Small intestine (tissue), 7 donors: ENCODE results near the gene RTN4RL1. TPM values are rescaled to one million over a fixed set of nuclear protein-coding genes. Genes with fewer than 3 reads are reported as not detected.

Experiments
- DNase-seq, 2 donors: peaks; one replicate each; pipeline versions ENCODE4 v3.0.0 to v3.0.0-alpha.2; 2013
- FAIRE-seq: peaks from 2 replicates; lab custom pipeline; 2012; peaks lifted over from hg19 to GRCh38; lab: Jason Lieb, UNC
- H3K27ac ChIP-seq, 3 donors: one replicate each; pipeline ENCODE4 v1.5.1; 2013; ENCODE audit warnings: low read length in 2 of 3, mild to moderate bottlenecking in 2 of 3, control low read depth in 1 of 3, inconsistent platforms in 1 of 3, low read depth in 1 of 3, moderate library complexity in 1 of 3
- H3K27me3 ChIP-seq, 3 donors: one replicate each; pipeline ENCODE4 v1.6.1; 2013; ENCODE audit warnings: low read length in 3 of 3, inconsistent platforms in 1 of 3; ENCODE audit not compliant: control insufficient read depth in 3 of 3, insufficient read depth in 3 of 3
- H3K36me3 ChIP-seq, 3 donors: one replicate each; pipeline ENCODE4 v1.6.1; 2013; ENCODE audit warnings: low read length in 3 of 3, inconsistent platforms in 1 of 3, low read depth in 1 of 3, mild to moderate bottlenecking in 1 of 3, moderate library complexity in 1 of 3; ENCODE audit not compliant: control insufficient read depth in 3 of 3, insufficient read depth in 2 of 3
- H3K4me1 ChIP-seq, 3 donors: one replicate each; pipeline ENCODE4 v1.6.1; 2013; ENCODE audit warnings: low read length in 2 of 3, inconsistent platforms in 1 of 3, low read depth in 1 of 3, mild to moderate bottlenecking in 1 of 3, moderate library complexity in 1 of 3; ENCODE audit not compliant: control insufficient read depth in 3 of 3, insufficient read depth in 2 of 3
- H3K4me3 ChIP-seq, 3 donors: one replicate each; pipeline ENCODE4 v1.5.1; 2013; ENCODE audit warnings: low read length in 3 of 3, control low read depth in 1 of 3, inconsistent platforms in 1 of 3, low read depth in 1 of 3, mild to moderate bottlenecking in 1 of 3, moderate library complexity in 1 of 3
- H3K9me3 ChIP-seq, 2 donors: one replicate each; pipeline ENCODE4 v1.6.1; 2013; ENCODE audit warnings: low read depth in 1 of 2, low read length in 1 of 2; ENCODE audit not compliant: control insufficient read depth in 2 of 2, insufficient read depth in 1 of 2
- WGBS, 3 donors: extraction: QIAGEN DNeasy Blood & Tissue Kit; methylation state at CpG; one replicate each; pipeline ENCODE4 v1.1.7; 2013; 5-methylcytosine and 5-hydroxymethylcytosine counted together
- polyA plus RNA-seq, 4 donors: library from polyadenylated mRNA; stranded (reverse) in 3 of 4; unstranded in 1 of 4; fragments of 200-250 nt in 3 of 4; fragments of 120-200 nt in 1 of 4; gene quantifications; one replicate each; pipeline versions ENCODE4 v1.2.1 to v1.2.3, GENCODE V29; 2013
- donor health status: healthy with polysubstance abuse.
- donor health status: control.
- donor health status: control.
- donor health status: Bipolar disorder and iron deficiency.
- donor health status: healthy.

Gene RTN4RL1
- polyA plus RNA-seq, 4 donors, result 0.25 to 1.0 TPM; not detected in 2

DNA sequence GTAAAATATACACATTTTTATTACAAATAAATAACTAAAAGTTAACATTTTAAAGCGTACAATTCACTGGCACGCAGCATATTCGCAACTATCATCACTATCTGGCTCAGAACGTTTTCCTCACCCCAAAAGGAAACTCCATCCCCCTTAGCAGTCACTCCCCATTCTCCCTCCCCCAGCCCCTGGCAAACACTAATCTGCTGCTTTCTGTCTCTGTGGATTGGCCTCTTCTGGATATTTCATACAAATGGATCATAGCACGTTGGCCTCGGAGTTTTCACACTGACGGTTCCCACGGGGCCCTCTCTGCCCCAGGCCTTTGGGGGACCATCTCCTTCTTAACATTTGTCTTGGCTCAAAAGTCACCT lies 64.6 kb downstream of the RTN4RL1 start:
- Histone ChIP-seq H3K9me3 (no peaks in the 10 kb centered on the region), H3K36me3 (no peaks in the 10 kb centered on the region), H3K4me3 (no peak overlapping the region), H3K27ac (no peak overlapping the region), H3K4me1 (peaks cover 0 to 5% (median 0%) of the 10 kb centered on the region in 3 donors), H3K27me3 (no peaks in the 10 kb centered on the region)
- WGBS, 3 donors, result 54 to 86% (median 82%) methylated on average over 8 of the region's 8 CpGs
- FAIRE-seq (no peak), DNase-seq (no peak)

DNA sequence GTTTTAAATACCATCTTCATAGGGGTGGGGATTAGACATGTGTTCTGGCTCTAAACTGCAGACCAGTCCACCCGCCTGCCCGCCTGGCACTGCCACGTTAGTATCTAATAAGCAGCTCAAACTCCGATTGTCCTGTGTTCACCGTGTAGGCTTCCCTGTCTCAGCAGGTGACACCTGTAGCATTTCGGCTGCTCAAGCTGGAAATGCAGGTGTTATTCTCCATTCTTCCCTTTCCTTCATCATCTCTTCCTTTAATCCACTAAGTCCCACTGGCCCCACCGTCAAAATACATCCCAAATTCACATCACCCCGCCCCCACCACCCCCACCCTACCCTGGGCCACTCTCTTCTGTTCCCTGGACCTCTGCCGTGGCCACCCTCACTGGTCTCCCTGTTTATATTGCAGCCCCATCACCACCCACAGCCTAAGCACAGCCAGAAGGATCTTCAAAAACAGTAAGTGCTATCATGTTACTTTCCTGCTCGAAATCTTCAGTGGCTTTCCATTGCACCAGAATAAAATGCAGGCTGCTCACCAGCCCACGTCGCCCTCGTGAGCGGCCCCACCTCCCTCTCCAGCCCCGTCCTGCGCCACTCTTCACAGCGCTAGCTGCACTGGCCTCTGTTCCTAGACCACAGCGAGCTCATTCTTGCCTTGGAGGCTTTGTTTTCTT lies 65.1 kb downstream of the RTN4RL1 start:
- 71 to 87% (median 82%) methylated on average over 18 of the region's 18 CpGs for WGBS, 3 donors
- DNase-seq (no peak), FAIRE-seq (no peak)
- no peaks in the 10 kb centered on the region for H3K9me3 ChIP-seq
- H3K4me3 ChIP-seq, result no peak overlapping the region
- H3K4me1 ChIP-seq, result peaks cover 0 to 5% (median 0%) of the 10 kb centered on the region in 3 donors
- H3K27me3 ChIP-seq, result no peaks in the 10 kb centered on the region
- H3K27ac ChIP-seq, result no peak overlapping the region
- H3K36me3 ChIP-seq, result no peaks in the 10 kb centered on the region

DNA sequence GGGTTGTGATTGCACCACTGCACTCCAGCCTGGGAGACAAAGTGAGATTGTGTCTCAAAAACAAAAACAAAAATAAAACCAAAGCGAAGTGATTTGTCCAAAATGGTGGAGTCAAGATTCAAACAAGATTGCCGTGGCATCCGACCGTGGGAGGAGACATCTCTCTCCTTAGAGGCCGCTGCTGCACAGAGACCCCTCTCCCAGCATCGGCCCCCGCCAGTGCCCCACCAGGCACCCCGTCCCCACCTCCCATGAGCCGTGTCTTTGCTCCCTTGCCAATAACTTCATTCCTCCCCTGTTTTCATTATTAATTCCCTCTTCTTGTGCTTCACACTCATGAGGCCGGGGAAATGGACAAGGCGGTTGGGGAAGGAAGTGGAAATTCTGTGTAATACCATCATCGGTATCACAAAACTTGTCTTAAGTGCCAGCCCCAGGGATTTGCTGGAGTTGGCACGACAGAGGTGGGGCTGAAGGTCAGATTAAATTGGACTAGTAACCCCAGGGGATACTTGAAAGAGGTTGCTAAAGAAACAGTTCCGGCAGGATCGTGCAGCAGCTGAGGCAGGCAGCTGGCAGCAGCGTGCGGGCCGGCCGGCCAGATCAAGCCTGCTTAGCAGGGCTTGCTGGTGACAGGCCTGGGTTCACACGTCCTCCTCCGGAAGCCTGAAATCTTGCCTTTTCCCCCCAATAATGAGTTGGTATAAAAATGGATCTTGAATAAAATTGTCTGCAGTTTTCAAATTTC lies 66.8 kb downstream of the RTN4RL1 start:
- Histone ChIP-seq H3K9me3 (no peaks in the 10 kb centered on the region), H3K36me3 (no peaks in the 10 kb centered on the region), H3K27ac (no peak overlapping the region), H3K4me1 (peaks cover 0 to 5% (median 0%) of the 10 kb centered on the region in 3 donors), H3K4me3 (no peak overlapping the region), H3K27me3 (no peaks in the 10 kb centered on the region)
- FAIRE-seq (no peak), DNase-seq (peak in 1 of 2 donors; percentile 40)
- 39 to 63% (median 57%) methylated on average over 21 of the region's 21 CpGs for WGBS, 3 donors

DNA sequence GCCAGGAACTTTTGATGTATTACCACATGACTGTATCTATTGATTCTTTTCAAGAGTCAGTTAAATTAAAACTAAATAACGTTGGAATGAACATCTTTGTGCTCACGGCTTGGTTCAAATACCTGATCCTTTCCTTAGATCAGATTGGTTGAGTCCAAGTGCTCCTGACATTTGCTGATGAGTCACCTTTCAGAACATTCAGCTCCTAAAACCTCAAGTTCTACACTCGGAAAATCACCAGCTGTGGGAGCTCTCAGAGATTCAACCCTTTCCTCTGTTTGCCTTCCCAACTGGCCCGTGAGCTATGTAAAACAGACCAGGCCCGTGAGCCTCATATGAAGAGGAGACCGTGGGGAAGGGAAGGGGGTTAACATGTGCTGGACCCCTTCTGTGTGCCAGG lies 68.1 kb downstream of the RTN4RL1 start:
- no peaks in the 10 kb centered on the region for H3K27me3 ChIP-seq
- no peaks in the 10 kb centered on the region for H3K9me3 ChIP-seq
- H3K4me3 ChIP-seq, result no peak overlapping the region
- DNase-seq (no peak), FAIRE-seq (no peak)
- H3K4me1 ChIP-seq, result peaks cover 0 to 5% (median 0%) of the 10 kb centered on the region in 3 donors
- no peak overlapping the region for H3K27ac ChIP-seq
- WGBS, 3 donors, result 70 to 83% (median 75%) methylated on average over 6 of the region's 6 CpGs
- no peaks in the 10 kb centered on the region for H3K36me3 ChIP-seq

DNA sequence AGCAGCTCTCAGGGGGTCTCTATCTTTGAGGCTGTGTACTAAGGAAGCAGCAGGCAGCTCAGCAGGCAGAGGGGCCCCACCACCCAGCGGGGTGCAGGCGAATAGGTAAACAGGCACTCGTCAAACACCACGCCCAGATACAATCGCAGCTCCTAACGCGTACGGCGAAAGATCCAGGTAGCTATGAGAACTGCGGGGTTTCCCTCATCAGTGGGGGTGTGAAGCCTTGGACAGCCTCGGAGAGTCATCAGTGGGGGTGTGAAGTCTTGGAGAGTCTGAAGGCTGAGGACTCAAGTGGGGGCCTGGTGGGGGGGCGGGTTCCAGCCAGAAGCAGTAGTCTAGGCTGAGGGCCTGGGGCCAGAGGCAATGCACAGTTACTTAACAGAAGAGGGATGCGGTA lies 69.0 kb downstream of the RTN4RL1 start:
- DNase-seq, result peak in 1 of 2 donors; percentile 47
- H3K4me3 ChIP-seq, result no peak overlapping the region
- H3K4me1 ChIP-seq, result peaks cover 0 to 5% (median 0%) of the 10 kb centered on the region in 3 donors
- FAIRE-seq, result no peak
- no peak overlapping the region for H3K27ac ChIP-seq
- 68 to 77% (median 75%) methylated on average over 13 of the region's 13 CpGs for WGBS, 3 donors
- no peaks in the 10 kb centered on the region for H3K9me3 ChIP-seq
- H3K36me3 ChIP-seq, result no peaks in the 10 kb centered on the region
- H3K27me3 ChIP-seq, result no peaks in the 10 kb centered on the region

DNA sequence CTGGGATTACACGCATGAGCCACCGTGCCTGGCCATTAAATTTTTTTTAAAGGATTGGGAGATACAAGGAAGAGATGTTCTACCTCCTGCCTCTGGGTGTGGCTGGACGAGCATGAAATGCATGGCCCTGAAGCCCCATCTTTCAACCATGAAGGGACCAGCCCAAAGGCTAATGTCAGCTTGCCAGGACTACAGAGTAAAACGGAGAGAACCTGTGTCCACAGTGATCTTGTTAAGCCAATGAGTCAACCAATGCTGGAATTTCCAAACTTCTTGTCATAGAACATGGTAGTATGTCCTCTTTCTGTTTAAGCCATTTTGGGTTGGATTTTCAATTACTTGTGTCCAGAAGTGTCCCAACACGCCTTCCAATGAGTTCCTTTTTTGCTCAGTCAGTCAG lies 71.3 kb downstream of the RTN4RL1 start:
- no peak for FAIRE-seq

GRCh38 chr17:1951920-1952319 lies 73.2 kb downstream of the RTN4RL1 start:
- FAIRE-seq (no peak), DNase-seq (no peak)
- Histone ChIP-seq H3K27me3 (no peaks in the 10 kb centered on the region), H3K36me3 (no peaks in the 10 kb centered on the region), H3K27ac (no peak overlapping the region), H3K4me1 (peaks cover 0 to 19% (median 0%) of the 10 kb centered on the region in 3 donors), H3K9me3 (no peaks in the 10 kb centered on the region), H3K4me3 (no peak overlapping the region)
- 61 to 65% (median 65%) methylated on average over 12 of the region's 12 CpGs for WGBS, 3 donors

More for the DNA sequence above, 71.3 kb downstream of the RTN4RL1 start:
- H3K27me3 ChIP-seq, result no peaks in the 10 kb centered on the region
- no peak for DNase-seq
- H3K9me3 ChIP-seq, result no peaks in the 10 kb centered on the region
- WGBS, 3 donors, result 70 to 80% (median 73%) methylated on average over 5 of the region's 5 CpGs
- no peak overlapping the region for H3K27ac ChIP-seq
- peaks cover 0 to 5% (median 0%) of the 10 kb centered on the region in 3 donors for H3K4me1 ChIP-seq
- no peak overlapping the region for H3K4me3 ChIP-seq
- H3K36me3 ChIP-seq, result no peaks in the 10 kb centered on the region

DNA sequence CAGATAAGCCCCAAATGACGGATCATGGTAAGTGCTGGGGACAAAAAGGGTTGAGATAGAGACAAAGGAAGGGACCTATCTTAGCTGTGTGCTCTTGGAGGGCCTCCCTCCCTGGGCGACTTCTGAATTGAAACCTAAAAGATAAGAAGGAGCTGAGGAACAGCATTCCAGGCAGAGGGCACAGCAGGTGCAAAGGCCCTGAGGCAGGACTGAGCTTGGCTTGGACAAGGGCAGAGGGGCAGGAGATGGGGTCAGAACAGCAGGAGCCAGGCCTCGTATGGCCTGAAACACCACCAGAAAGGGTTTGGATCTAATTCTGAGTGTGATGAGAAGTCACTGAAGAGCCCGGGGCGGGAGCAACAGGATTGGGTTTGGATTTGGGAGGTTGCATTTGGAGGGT lies 75.4 kb downstream of the RTN4RL1 start:
- H3K9me3 ChIP-seq, result no peaks in the 10 kb centered on the region
- peaks cover 0 to 16% (median 0%) of the 10 kb centered on the region in 3 donors for H3K4me1 ChIP-seq
- H3K36me3 ChIP-seq, result no peaks in the 10 kb centered on the region
- WGBS, 3 donors, result 85 to 91% (median 89%) methylated on average over 5 of the region's 5 CpGs
- DNase-seq (no peak), FAIRE-seq (no peak)
- no peak overlapping the region for H3K4me3 ChIP-seq
- no peak overlapping the region for H3K27ac ChIP-seq
- no peaks in the 10 kb centered on the region for H3K27me3 ChIP-seq
